Measurements from ENCODE around the gene JDP2. TPM values are rescaled to one million over a fixed set of nuclear protein-coding genes. Genes with fewer than 3 reads are reported as not detected.

Gene JDP2
- total and polyA plus RNA-seq, 2 of the 4 experiments (the other 2 are of a cell fraction) = 35.7 to 38.4 TPM

- Histone ChIP-seq H4K91ac (ENCODE audit: insufficient read depth, low read depth, low read length) (no peak overlapping the region), H3K9me3 (ENCODE audit: control insufficient read depth, insufficient read depth, low read length) (no peaks in the 10 kb centered on the region), H3K27ac (ENCODE audit: insufficient read depth, low read length) (no peak overlapping the region), H2AFZ (replicated peaks; ENCODE audit: low read length, poor library complexity) (no peak overlapping the region), H3K14ac (replicated peaks; ENCODE audit: low read depth, low read length) (no peak overlapping the region), H3K4me3 (ENCODE audit: insufficient read depth, low read depth, low read length) (no peak overlapping the region), H3K27me3 (ENCODE audit: control insufficient read depth, insufficient read depth, low read length) (no peaks in the 10 kb centered on the region), H3K9ac (ENCODE audit: low read depth, low read length) (no peak overlapping the region), H3K18ac (ENCODE audit: low read depth, low read length) (no peak overlapping the region), H3K23ac (ENCODE audit: low read depth, low read length) (no peak overlapping the region), H4K20me1 (ENCODE audit: insufficient read depth, low read length) (peaks cover 96% of the 10 kb centered on the region), H3K56ac (ENCODE audit: extremely low read depth, insufficient read depth, low read length) (no peak overlapping the region), H2AK9ac (replicated peaks; ENCODE audit: low read depth, low read length, poor library complexity) (no peak overlapping the region), H3K4me2 (ENCODE audit: low read depth, low read length) (no peak overlapping the region), H3K4ac (ENCODE audit: low read depth, low read length) (no peak overlapping the region), H2BK20ac (ENCODE audit: low read depth, low read length) (no peak overlapping the region), H3K36me3 (ENCODE audit: control insufficient read depth, insufficient read depth, low read length) (peaks cover 63% of the 10 kb centered on the region), H2BK15ac (ENCODE audit: low read depth, low read length) (no peak overlapping the region), H4K5ac (ENCODE audit: low read depth, low read length) (no peak overlapping the region), H3K4me1 (ENCODE audit: control insufficient read depth, insufficient read depth, low read length) (peaks cover 22% of the 10 kb centered on the region), H2BK5ac (ENCODE audit: low read depth, low read length, poor library complexity, severe bottlenecking) (no peak overlapping the region), H2BK120ac (ENCODE audit: low read depth, low read length) (no peak overlapping the region), H3K9me1 (ENCODE audit: insufficient read depth, low read length) (peaks cover 48% of the 10 kb centered on the region), H2AK5ac (ENCODE audit: low read depth, low read length) (no peak overlapping the region), H4K8ac (ENCODE audit: low read depth in 2 of 2, low read length in 2 of 2) (no peak overlapping the region), H3K79me1 (ENCODE audit: low read depth in 1 of 2, low read length in 2 of 2) (peaks cover 41 to 96% of the 10 kb centered on the region in 2 experiments)
- TF ChIP-seq NFE2L2 (IDR thresholded peaks at IDR 0.05; ENCODE audit: low read depth, low read length) (no peak), MAZ (IDR thresholded peaks at IDR 0.05; ENCODE audit: borderline replicate concordance, low read depth, low read length) (no peak), POLR2A (IDR thresholded peaks at IDR 0.05; ENCODE audit: low read depth, low read length) (no peak), BHLHE40 (IDR thresholded peaks at IDR 0.05; ENCODE audit: low read depth, low read length) (no peak), RCOR1 (IDR thresholded peaks at IDR 0.05; ENCODE audit: insufficient replicate concordance, low read length) (no peak), RFX5 (IDR thresholded peaks at IDR 0.05; ENCODE audit: low read depth, low read length) (no peak), USF2 (IDR thresholded peaks at IDR 0.05; ENCODE audit: low read depth, low read length) (no peak), SMC3 (IDR thresholded peaks at IDR 0.05; ENCODE audit: low read depth, low read length) (no peak), MAFK (IDR thresholded peaks at IDR 0.05; ENCODE audit: low read depth, low read length) (no peak), MXI1 (IDR thresholded peaks at IDR 0.05; ENCODE audit: borderline replicate concordance, low read depth, low read length) (no peak), CTCF (conservative IDR thresholded peaks at IDR 0.05; ENCODE audit: low read depth, low read length) (no peak), CEBPB (IDR thresholded peaks at IDR 0.05; ENCODE audit: low read depth, low read length) (no peak), CHD1 (IDR thresholded peaks at IDR 0.05; ENCODE audit: low read depth, low read length) (no peak), RAD21 (IDR thresholded peaks at IDR 0.05; ENCODE audit: low read length) (no peak), FOS (IDR thresholded peaks at IDR 0.05; ENCODE audit: low read depth, low read length) (no peak), ELK1 (IDR thresholded peaks at IDR 0.05; ENCODE audit: borderline replicate concordance, low read depth, low read length) (no peak)
- BruUV-seq (replicated peaks) = no TSS peak
- intact Hi-C loops (cut with micrococcal nuclease) (no loop called here), in situ Hi-C loops (cut with MboI; ENCODE audit: low sequenced_read_pairs) (no loop called here), dilution Hi-C loops (cut with HindIII; ENCODE audit: low sequenced_read_pairs, unreplicated experiment) (no loop called here)
- CTCF ChIA-PET = no interaction called here
- ATAC-seq (ENCODE audit: low read depth) (no peak), DNase-seq (no peak)
- WGBS, 2 experiments (ENCODE audit: extremely low coverage in 2 of 2, insufficient read length in 1 of 2) = no CpG with 5 or more reads among the region's 6 CpGs
- POLR2A ChIA-PET (ENCODE audit: unreplicated experiment) = no interaction called here
Measured at GRCh38 chr14:75434138-75434889, 6.5 kb downstream of the JDP2 start.
